ENCODE measurements around the gene SCAMP5.

Gene SCAMP5

GRCh38 chr15:74976159-74976558 is 19.2 kb upstream of the SCAMP5 start:
- in situ Hi-C loops (cut with MboI; ENCODE audit: low sequenced_read_pairs), result no loop called here

- in situ Hi-C loops (cut with MboI; ENCODE audit: low sequenced_read_pairs), result no loop called here
These were observed 17.8 kb upstream of the SCAMP5 start for GRCh38 chr15:74977599-74977998.

- in situ Hi-C loops (cut with MboI; ENCODE audit: low sequenced_read_pairs), result no loop called here
These were observed 17.3 kb upstream of the SCAMP5 start for GRCh38 chr15:74978077-74978476.

GRCh38 chr15:74978503-74978902 is 16.9 kb upstream of the SCAMP5 start:
- in situ Hi-C loops (cut with MboI; ENCODE audit: low sequenced_read_pairs), result no loop called here

- in situ Hi-C loops (cut with MboI; ENCODE audit: low sequenced_read_pairs), result no loop called here
These were observed 13.2 kb upstream of the SCAMP5 start for GRCh38 chr15:74982183-74982582.

GRCh38 chr15:74983725-74984231 is 11.6 kb upstream of the SCAMP5 start:
- in situ Hi-C loops (cut with MboI; ENCODE audit: low sequenced_read_pairs), result no loop called here

GRCh38 chr15:74988007-74988800 is 7.2 kb upstream of the SCAMP5 start:
- in situ Hi-C loops (cut with MboI; ENCODE audit: low sequenced_read_pairs), result no loop called here

- in situ Hi-C loops (cut with MboI; ENCODE audit: low sequenced_read_pairs), result no loop called here
These were observed 5.8 kb upstream of the SCAMP5 start for GRCh38 chr15:74989527-74989926.

- in situ Hi-C loops (cut with MboI; ENCODE audit: low sequenced_read_pairs), result no loop called here
These were observed 2.7 kb upstream of the SCAMP5 start for GRCh38 chr15:74992619-74993018.

- in situ Hi-C loops (cut with MboI; ENCODE audit: low sequenced_read_pairs), result no loop called here
These were observed 1.1 kb upstream of the SCAMP5 start for GRCh38 chr15:74994236-74994635.

- in situ Hi-C loops (cut with MboI; ENCODE audit: low sequenced_read_pairs), result no loop called here
These were observed 678 bp upstream of the SCAMP5 start for GRCh38 chr15:74994685-74995084.

GRCh38 chr15:74995779-74996765 is 709 bp downstream of the SCAMP5 start:
- in situ Hi-C loops (cut with MboI; ENCODE audit: low sequenced_read_pairs), result no loop called here

- in situ Hi-C loops (cut with MboI; ENCODE audit: low sequenced_read_pairs), result no loop called here
These were observed 1.8 kb downstream of the SCAMP5 start for GRCh38 chr15:74997141-74997540.

GRCh38 chr15:74997543-74997942 is 2.2 kb downstream of the SCAMP5 start:
- in situ Hi-C loops (cut with MboI; ENCODE audit: low sequenced_read_pairs), result no loop called here

- in situ Hi-C loops (cut with MboI; ENCODE audit: low sequenced_read_pairs), result no loop called here
These were observed 5.9 kb downstream of the SCAMP5 start for GRCh38 chr15:75001310-75001709.

GRCh38 chr15:75002398-75002797 is 7.0 kb downstream of the SCAMP5 start:
- in situ Hi-C loops (cut with MboI; ENCODE audit: low sequenced_read_pairs), result no loop called here

- in situ Hi-C loops (cut with MboI; ENCODE audit: low sequenced_read_pairs), result no loop called here
These were observed 11.9 kb downstream of the SCAMP5 start for GRCh38 chr15:75007216-75007615.

- in situ Hi-C loops (cut with MboI; ENCODE audit: low sequenced_read_pairs), result no loop called here
These were observed 12.9 kb downstream of the SCAMP5 start for GRCh38 chr15:75008221-75008625.

GRCh38 chr15:75008629-75009326 is 13.4 kb downstream of the SCAMP5 start:
- in situ Hi-C loops (cut with MboI; ENCODE audit: low sequenced_read_pairs), result no loop called here

GRCh38 chr15:75016431-75016830 is 21.1 kb downstream of the SCAMP5 start:
- in situ Hi-C loops (cut with MboI; ENCODE audit: low sequenced_read_pairs), result no loop called here

GRCh38 chr15:75019916-75020315 is 24.6 kb downstream of the SCAMP5 start:
- in situ Hi-C loops (cut with MboI; ENCODE audit: low sequenced_read_pairs), result no loop called here

All from hTERT RPE-1 (cell line).